Measurements from ENCODE around the gene NFIA.
A peak's percentile ranks its signal among the peaks of the same experiment; 100 is the strongest.

The NFIA gene

DNA sequence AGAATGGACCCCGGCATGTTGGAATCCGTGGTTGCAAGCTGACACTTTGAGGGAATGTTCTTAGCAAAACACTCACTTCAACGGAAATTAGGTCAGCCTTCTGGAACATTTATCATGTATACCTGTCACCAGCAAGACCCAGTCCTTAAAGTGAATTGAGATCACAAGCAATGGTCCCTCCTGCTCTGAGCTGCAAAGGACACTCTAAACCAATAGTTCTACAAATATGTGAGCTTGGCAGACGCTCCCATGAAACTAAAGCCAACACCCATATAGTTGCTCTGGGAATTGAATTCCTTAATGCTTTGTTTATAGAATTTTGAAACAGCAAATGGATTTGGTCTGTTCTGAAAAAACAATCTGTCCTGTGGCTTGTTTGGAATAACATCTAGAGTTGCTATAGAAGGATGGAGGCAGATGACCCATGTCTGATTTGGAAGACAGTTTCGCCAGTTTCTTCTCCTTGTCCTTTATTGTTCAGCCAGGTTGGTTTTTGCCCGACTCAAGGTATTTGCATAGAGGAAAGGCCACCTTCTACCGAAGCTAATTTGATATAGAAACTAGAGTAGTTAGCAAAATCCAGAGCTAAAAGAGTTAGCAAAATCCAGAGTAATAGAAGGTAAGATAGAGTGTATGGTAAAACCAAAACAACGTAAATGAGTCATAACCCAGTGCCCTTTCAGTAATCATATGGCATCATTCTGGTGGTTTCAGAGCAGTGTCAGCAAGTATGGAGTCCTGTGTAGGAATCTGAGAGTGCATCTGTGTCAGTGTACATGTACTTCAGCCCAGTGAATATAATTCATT is 236.2 kb downstream of the NFIA start:
- H3K27me3 Mint-ChIP-seq (ENCODE audit: low read depth): no peaks in the 10 kb centered on the region
- TF ChIP-seq, protein P1, sequence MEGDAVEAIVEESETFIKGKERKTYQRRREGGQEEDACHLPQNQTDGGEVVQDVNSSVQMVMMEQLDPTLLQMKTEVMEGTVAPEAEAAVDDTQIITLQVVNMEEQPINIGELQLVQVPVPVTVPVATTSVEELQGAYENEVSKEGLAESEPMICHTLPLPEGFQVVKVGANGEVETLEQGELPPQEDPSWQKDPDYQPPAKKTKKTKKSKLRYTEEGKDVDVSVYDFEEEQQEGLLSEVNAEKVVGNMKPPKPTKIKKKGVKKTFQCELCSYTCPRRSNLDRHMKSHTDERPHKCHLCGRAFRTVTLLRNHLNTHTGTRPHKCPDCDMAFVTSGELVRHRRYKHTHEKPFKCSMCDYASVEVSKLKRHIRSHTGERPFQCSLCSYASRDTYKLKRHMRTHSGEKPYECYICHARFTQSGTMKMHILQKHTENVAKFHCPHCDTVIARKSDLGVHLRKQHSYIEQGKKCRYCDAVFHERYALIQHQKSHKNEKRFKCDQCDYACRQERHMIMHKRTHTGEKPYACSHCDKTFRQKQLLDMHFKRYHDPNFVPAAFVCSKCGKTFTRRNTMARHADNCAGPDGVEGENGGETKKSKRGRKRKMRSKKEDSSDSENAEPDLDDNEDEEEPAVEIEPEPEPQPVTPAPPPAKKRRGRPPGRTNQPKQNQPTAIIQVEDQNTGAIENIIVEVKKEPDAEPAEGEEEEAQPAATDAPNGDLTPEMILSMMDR (IDR thresholded peaks at IDR 0.05; ENCODE audit: unreplicated experiment in 3 of 3): no peak
- H3K27ac Mint-ChIP-seq: peak overlapping the region; percentile 57 to 84 (median 80)
- peaks cover 11% of the 10 kb centered on the region for H3K36me3 Mint-ChIP-seq (ENCODE audit: low read depth)
- no peaks in the 10 kb centered on the region for H3K9me3 Mint-ChIP-seq
- peaks cover 30% of the 10 kb centered on the region for H3K4me1 Mint-ChIP-seq
- no peak overlapping the region for H3K4me3 Mint-ChIP-seq

DNA sequence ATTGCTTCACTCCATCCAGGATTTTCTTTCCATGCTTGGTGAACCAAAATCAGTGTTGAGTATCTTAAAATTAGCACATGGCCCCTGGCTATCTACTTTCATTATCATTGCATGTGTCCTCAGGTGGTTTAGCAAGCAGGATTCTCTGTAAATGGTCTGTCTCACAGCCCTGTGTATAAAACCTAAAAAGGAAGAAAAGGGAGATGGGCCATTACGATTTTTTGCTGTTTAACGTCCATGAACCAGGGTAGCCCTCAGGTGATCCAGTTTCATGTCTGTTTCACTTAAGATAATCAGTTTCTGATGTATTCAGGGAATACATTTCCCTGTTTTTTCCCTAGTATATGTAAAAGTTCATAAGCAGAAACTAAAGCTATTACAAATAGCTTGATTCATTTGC is 238.2 kb downstream of the NFIA start:
- no peak overlapping the region for H3K27ac Mint-ChIP-seq
- no peaks in the 10 kb centered on the region for H3K9me3 Mint-ChIP-seq
- no peaks in the 10 kb centered on the region for H3K27me3 Mint-ChIP-seq (ENCODE audit: low read depth)
- H3K36me3 Mint-ChIP-seq (ENCODE audit: low read depth): peaks cover 4% of the 10 kb centered on the region
- peaks cover 26% of the 10 kb centered on the region for H3K4me1 Mint-ChIP-seq
- TF ChIP-seq, protein P1 (IDR thresholded peaks at IDR 0.05; ENCODE audit: unreplicated experiment in 3 of 3): no peak
- H3K4me3 Mint-ChIP-seq: no peak overlapping the region

DNA sequence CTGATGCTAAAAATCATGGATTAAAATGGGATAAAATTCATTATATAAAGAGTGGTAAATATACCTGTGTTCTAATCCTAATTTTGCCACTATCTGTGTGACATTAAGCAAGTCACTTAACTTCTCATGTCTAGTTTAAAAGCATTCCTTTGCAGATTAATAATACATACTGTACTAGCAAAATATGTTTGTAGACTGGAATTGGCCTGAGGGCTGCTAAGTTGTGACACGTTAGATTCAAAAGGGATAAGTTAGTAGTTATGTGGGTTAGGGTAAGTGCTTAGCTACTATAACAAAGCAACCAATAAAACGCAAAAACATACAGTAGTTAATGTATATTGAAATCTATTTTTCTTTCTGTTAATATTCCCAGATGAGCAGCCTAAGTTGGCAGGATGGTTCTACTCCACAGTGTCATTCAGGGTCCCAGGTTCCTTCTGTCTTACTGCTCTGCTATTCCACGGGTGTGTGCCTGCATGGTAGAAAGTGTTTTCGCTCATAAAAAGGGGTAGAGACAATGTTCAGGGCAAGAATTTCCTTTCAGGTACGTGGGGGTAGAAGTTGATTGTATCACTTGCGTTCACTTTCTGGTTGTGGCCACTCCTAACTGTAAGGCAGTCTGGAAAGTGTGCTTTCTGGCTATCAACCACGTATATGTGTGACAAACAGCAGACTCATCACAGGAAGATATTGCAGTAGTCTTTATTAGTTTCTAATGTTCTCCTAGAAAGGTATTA is 239.8 kb downstream of the NFIA start:
- Mint-ChIP-seq H3K36me3 (ENCODE audit: low read depth) (peaks cover 9% of the 10 kb centered on the region), H3K27me3 (ENCODE audit: low read depth) (no peaks in the 10 kb centered on the region), H3K4me3 (no peak overlapping the region), H3K27ac (no peak overlapping the region), H3K4me1 (peaks cover 23% of the 10 kb centered on the region), H3K9me3 (no peaks in the 10 kb centered on the region)
- TF ChIP-seq, protein P1 (IDR thresholded peaks at IDR 0.05; ENCODE audit: unreplicated experiment in 3 of 3): no peak

DNA sequence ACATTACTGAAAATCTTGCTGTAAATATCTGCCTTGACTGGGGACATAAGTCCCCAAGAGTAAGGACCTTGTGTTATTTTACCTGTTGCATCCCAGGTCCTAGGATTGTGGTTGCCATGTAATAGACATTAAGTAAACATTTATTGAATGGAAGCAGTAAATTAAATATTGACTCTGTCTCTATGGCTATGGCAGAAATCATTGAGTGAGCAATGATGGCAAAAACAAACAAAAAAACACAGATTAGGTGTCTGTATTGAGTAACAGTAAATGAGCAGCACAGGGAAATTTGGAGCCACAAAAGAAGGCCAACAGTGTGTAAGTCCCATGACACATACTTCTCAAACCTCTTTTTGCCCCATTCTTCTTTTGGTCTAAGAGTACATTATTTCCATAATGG is 240.4 kb downstream of the NFIA start:
- H3K9me3 Mint-ChIP-seq: no peaks in the 10 kb centered on the region
- H3K27me3 Mint-ChIP-seq (ENCODE audit: low read depth): no peaks in the 10 kb centered on the region
- no peak overlapping the region for H3K27ac Mint-ChIP-seq
- peaks cover 23% of the 10 kb centered on the region for H3K4me1 Mint-ChIP-seq
- TF ChIP-seq, protein P1 (IDR thresholded peaks at IDR 0.05; ENCODE audit: unreplicated experiment in 3 of 3): no peak
- peaks cover 13% of the 10 kb centered on the region for H3K36me3 Mint-ChIP-seq (ENCODE audit: low read depth)
- no peak overlapping the region for H3K4me3 Mint-ChIP-seq

DNA sequence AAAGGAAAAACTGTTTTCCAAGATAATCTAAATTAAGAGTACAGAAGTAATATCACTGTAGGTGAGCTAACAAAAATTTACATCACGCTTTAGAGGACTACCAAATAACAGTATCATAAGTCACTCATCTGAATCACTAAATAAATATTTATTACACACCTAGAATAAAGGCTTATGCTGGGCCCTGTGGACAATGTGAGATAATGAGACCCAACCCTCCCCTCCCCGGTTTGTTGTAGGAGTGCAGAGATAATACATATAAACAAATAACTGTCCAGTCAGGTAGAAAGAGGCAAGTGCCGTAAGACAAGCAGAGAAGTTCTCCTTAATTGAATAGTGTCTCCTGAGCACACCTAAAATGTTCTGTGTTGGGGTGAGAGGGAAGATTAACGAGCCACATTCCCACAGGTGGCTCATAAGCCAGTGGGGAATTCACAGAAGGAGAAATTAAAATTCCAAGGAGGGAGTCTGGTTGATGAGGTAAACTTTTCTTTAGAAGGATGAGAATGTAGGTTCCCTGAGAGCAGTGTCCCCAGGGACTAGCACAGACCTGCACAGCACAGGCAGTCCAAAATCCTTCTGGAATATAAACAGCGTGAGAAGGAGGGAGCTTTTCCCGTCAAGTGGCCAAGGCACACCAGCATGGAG is 241.4 kb downstream of the NFIA start:
- Mint-ChIP-seq H3K9me3 (no peaks in the 10 kb centered on the region), H3K27me3 (ENCODE audit: low read depth) (no peaks in the 10 kb centered on the region), H3K4me1 (peaks cover 14% of the 10 kb centered on the region), H3K36me3 (ENCODE audit: low read depth) (peaks cover 18% of the 10 kb centered on the region), H3K27ac (peak overlapping the region in 1 of 3 experiments; percentile 33), H3K4me3 (no peak overlapping the region)
- TF ChIP-seq, protein P1 (IDR thresholded peaks at IDR 0.05; ENCODE audit: unreplicated experiment in 3 of 3): no peak

Measured in nephron (organoid).